Measurements from ENCODE around the gene MED22.
A peak's percentile ranks its signal among the peaks of the same experiment; 100 is the strongest.

Gene MED22

DNA sequence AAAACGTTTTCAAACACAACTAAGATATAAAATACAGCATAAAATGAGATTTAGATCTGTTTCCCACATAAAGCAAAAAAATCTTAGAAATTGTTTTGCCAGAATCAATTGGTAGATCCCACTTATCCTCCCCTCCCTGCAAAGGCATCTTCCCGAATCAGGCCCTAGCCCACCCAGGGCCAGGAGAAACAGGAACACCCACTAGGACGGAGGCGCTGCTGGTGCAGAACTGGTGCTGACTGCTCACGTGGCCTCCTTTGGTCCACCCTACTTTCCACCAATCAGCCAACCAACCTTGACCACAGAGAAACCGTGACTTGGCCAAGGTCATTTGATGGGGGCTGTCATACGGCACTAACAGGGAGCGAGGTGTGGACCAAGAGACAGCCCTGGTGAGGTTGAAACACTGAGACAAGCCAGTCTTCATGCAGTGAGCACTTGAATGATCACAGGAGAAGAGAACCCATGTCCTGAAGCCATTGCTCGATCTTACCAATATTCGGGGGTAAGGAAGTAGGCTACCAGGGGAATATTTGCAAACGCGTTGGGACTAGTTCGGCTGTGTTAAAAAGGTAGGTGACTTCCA lies 13.7 kb upstream of the MED22 start:
- H3K36me3 ChIP-seq (ENCODE audit: control insufficient read depth, insufficient read depth, low read length): peaks cover 46% of the 10 kb centered on the region
- no peak for DNase-seq (ENCODE audit: extremely low read depth, insufficient read length)
- TF ChIP-seq, protein P1, sequence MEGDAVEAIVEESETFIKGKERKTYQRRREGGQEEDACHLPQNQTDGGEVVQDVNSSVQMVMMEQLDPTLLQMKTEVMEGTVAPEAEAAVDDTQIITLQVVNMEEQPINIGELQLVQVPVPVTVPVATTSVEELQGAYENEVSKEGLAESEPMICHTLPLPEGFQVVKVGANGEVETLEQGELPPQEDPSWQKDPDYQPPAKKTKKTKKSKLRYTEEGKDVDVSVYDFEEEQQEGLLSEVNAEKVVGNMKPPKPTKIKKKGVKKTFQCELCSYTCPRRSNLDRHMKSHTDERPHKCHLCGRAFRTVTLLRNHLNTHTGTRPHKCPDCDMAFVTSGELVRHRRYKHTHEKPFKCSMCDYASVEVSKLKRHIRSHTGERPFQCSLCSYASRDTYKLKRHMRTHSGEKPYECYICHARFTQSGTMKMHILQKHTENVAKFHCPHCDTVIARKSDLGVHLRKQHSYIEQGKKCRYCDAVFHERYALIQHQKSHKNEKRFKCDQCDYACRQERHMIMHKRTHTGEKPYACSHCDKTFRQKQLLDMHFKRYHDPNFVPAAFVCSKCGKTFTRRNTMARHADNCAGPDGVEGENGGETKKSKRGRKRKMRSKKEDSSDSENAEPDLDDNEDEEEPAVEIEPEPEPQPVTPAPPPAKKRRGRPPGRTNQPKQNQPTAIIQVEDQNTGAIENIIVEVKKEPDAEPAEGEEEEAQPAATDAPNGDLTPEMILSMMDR (IDR thresholded peaks at IDR 0.05; ENCODE audit: insufficient read depth, low read length, poor library complexity, severe bottlenecking): no peak
- no peaks in the 10 kb centered on the region for H3K27me3 ChIP-seq (replicated peaks; ENCODE audit: control insufficient read depth, insufficient read depth, low read length)
- H3K4me3 ChIP-seq (replicated peaks; ENCODE audit: low read depth, low read length): no peak overlapping the region

DNA sequence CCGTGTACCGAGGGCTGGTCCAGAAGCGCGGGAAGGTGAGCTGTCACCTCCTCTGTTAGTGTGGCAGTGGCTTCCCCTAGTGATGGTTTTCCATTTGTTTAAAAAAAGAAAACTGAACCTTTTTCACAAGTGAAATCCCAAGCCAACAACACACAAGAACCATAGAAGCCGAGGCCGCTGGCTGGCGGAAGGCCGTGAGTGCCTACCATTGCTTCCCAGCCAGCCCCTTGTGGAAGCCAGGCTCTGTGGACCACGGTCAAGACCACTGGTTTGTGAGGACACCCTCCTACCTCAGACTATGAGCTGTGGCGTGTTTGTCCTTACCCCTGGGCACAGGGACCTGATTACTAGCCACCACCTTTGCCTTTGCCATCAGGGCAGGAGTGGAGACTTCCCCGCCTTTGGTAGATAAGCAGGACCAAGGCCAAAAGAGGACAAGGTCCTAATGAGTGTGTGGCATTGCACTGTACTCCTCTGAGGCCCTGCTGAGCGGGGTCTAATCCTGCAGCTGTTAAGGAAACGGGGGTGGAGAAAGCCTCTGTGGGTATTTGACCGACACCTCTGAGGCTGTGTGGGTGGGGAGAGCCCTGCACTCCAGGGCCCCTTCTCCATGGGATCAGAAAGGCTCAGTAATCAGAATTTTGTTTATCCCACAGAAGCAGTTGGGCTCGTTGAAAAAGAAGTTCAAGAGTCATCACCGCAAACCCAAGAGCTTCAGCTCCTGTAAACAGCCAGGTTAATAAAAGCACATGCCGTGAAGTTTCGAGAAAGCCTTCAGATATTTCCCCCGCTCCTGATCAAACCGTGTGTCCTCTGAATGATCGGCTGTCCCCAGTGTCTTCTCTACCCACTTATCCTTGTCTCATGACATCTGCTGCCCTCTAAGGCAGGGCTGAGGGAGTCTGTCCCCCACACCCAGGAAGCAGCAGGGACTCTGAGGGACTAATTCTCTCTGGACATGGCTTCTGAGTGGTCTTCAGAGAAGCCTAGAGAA lies 12.8 kb upstream of the MED22 start:
- H3K4me3 ChIP-seq (replicated peaks; ENCODE audit: low read depth, low read length): no peak overlapping the region
- TF ChIP-seq, protein P1 (IDR thresholded peaks at IDR 0.05; ENCODE audit: insufficient read depth, low read length, poor library complexity, severe bottlenecking): no peak
- no peaks in the 10 kb centered on the region for H3K27me3 ChIP-seq (replicated peaks; ENCODE audit: control insufficient read depth, insufficient read depth, low read length)
- peaks cover 40% of the 10 kb centered on the region for H3K36me3 ChIP-seq (ENCODE audit: control insufficient read depth, insufficient read depth, low read length)
- DNase-seq (ENCODE audit: extremely low read depth, insufficient read length): no peak

DNA sequence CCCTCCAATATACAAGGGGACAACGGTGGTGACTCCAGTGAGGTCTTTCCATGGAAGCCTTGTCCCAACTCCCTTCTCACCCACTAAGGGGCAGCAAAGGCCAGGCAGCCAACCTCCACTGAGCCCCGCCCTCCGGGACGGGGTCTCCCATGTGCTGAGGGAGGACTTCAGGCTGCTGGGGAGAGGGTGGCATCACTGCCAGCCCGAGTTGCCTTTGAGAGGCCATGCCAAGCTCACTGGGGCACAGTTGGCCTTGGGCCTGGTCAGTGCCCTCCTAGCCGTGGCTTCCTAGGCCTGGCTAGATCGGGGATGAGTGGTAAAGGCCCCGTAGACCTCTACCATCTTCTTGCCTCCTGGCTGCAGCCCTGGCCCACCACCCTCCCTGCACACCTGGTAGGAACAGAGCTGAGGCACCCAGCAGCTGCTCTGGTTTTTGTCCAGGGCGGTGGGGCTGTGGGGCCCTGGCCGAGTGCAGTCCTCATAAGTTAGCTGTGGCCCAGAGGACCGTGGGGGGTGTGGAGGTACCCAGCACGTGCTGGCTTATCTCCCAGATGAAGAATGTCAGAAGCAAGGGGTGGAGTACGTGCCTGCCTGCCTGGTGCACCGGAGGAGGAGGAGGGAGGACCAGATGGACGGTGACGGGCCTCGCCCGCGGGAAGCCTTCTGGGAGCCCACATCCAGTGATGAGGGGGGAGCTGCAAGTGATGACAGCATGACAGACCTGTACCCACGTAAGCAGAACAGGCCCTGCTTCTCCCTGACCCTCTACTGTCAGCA lies 11.7 kb upstream of the MED22 start:
- DNase-seq (ENCODE audit: extremely low read depth, insufficient read length): no peak
- Histone ChIP-seq H3K4me3 (replicated peaks; ENCODE audit: low read depth, low read length) (no peak overlapping the region), H3K36me3 (ENCODE audit: control insufficient read depth, insufficient read depth, low read length) (peaks cover 34% of the 10 kb centered on the region), H3K27me3 (replicated peaks; ENCODE audit: control insufficient read depth, insufficient read depth, low read length) (no peaks in the 10 kb centered on the region)
- TF ChIP-seq, protein P1 (IDR thresholded peaks at IDR 0.05; ENCODE audit: insufficient read depth, low read length, poor library complexity, severe bottlenecking): peak; percentile 17

DNA sequence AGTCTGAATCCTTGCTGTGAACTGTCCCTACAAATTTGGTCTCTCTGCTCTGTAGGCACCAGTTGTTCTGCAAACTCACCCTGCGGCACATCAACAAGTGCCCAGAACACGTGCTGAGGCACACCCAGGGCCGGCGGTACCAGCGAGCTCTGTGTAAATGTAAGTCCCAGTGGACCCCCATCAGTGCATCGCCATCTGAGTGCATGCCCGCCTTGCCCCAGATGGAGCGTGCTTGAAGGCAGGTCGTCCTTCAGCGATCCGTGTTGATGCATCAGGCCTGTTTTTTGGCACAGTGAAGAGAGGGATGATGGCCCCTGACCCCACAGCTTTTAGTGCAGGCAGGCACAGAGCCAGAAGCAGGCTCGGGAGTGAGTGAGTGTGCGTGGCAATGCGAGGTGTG lies 9.7 kb upstream of the MED22 start:
- DNase-seq (ENCODE audit: extremely low read depth, insufficient read length): no peak
- no peak overlapping the region; the same call in 1 of the 2 replicates for H3K4me3 ChIP-seq (replicated peaks; ENCODE audit: low read depth, low read length)
- H3K36me3 ChIP-seq (ENCODE audit: control insufficient read depth, insufficient read depth, low read length): peaks cover 28% of the 10 kb centered on the region
- no peaks in the 10 kb centered on the region for H3K27me3 ChIP-seq (replicated peaks; ENCODE audit: control insufficient read depth, insufficient read depth, low read length)
- TF ChIP-seq, protein P1 (IDR thresholded peaks at IDR 0.05; ENCODE audit: insufficient read depth, low read length, poor library complexity, severe bottlenecking): no peak

DNA sequence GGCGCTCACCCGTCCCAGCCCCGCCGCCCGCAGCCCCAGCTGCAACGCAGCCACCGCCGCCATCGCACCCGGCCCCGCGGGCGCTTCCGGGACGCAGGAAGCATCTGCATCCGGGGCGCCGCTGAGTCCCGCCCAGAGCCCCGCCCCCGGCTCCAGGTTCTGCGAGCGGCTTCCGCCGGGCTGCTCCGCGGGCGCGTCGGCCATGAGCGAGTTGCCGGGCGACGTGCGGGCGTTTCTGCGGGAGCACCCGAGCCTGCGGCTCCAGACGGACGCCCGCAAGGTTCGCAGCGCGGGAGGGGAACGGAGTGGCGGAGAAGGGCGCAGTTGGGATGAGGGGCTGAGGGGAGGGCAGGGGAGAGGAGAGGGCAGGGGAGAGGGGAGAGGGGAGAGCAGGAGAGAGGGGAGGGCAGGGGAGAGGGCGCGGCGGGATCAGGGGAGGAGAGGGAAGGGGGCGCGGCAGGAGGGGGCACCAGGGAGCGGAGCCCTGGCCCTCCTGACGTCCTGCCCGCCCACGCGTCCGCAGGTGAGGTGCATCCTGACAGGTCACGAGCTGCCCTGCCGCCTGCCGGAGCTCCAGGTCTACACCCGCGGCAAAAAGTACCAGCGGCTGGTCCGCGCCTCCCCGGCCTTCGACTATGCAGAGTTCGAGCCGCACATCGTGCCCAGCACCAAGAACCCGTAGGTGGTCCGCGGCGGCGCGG lies 8.6 kb upstream of the MED22 start, which contains the start of the genes SURF1 and SURF2:
Gene SURF1 (minus strand): TSS at position 97 of the 701 bp plus-strand sequence. CDS start 34 bp downstream, at position 63.
Gene SURF2 (plus strand): TSS at position 160 of the 701 bp plus-strand sequence. CDS start 43 bp downstream, at position 203.
- peak; percentile 90 for DNase-seq (ENCODE audit: extremely low read depth, insufficient read length)
- Histone ChIP-seq H3K36me3 (ENCODE audit: control insufficient read depth, insufficient read depth, low read length) (peaks cover 28% of the 10 kb centered on the region), H3K4me3 (replicated peaks; ENCODE audit: low read depth, low read length) (peak within 1 kb of the TSS; percentile 85), H3K27me3 (replicated peaks; ENCODE audit: control insufficient read depth, insufficient read depth, low read length) (no peaks in the 10 kb centered on the region)
- TF ChIP-seq, protein P1 (IDR thresholded peaks at IDR 0.05; ENCODE audit: insufficient read depth, low read length, poor library complexity, severe bottlenecking): peak; percentile 42

Data from GM06990 (cell line).